ENCODE measurements around the gene MYD88.

- TF ChIP-seq CTCF (IDR thresholded peaks at IDR 0.05), result no peak
- TF ChIP-seq POLR2A (IDR thresholded peaks at IDR 0.05), result no peak
These were observed 22.6 kb upstream of the MYD88 start for GRCh38 chr3:38115645-38116427.
